Peyer's patch (tissue), 4 donors: ENCODE measurements around the gene CPA5. TPM values are rescaled to one million over a fixed set of nuclear protein-coding genes. Genes with fewer than 3 reads are reported as not detected.

Experiments
- DNase-seq, 3 donors: peaks; one replicate each; pipeline ENCODE4 v3.0.0-alpha.2; 2017 to 2019
- H3K27ac ChIP-seq, 4 donors: fragments of 200-600 bp; sonication (generic); one replicate each; pipeline ENCODE4 v1.5.1; 2016 to 2019
- H3K27me3 ChIP-seq, 2 donors: fragments of 200-600 bp; sonication (generic); one replicate each; pipeline ENCODE4 v1.5.1; 2019
- H3K36me3 ChIP-seq, 3 donors: fragments of 200-600 bp; sonication (generic); one replicate each; pipeline ENCODE4 v1.5.1; 2016 to 2019
- H3K4me1 ChIP-seq, 4 donors: fragments of 200-600 bp; sonication (generic); one replicate each; pipeline ENCODE4 v1.5.1; 2016 to 2019
- H3K4me3 ChIP-seq, 4 donors: fragments of 200-600 bp; sonication (generic); 1 replicate in 3 of 4; 2 replicates in 1 of 4; pipeline ENCODE4 v1.5.1; 2016 to 2019; ENCODE audit warnings: mild to moderate bottlenecking in 1 of 4
- H3K9me3 ChIP-seq, 4 donors: fragments of 200-600 bp; sonication (generic); one replicate each; pipeline ENCODE4 v1.5.1; 2016 to 2019; ENCODE audit warnings: mild to moderate bottlenecking in 1 of 4
- POLR2A ChIP-seq, 2 donors: fragments of 450-650 bp; IDR thresholded peaks; one replicate each; pipeline ENCODE4 v1.5.1; 2017; ENCODE audit warnings: antibody characterized with exemption in 2 of 2, mild to moderate bottlenecking in 2 of 2, moderate library complexity in 2 of 2
- total RNA-seq, 4 donors: library from RNA; depleted of rRNA; stranded (reverse); fragments of >200 nt; gene quantifications; one replicate each; pipeline ENCODE4 v1.1.0, GENCODE V29; 2016
- TF ChIP-seq, protein P1 (sequence below), 6 experiments: fragments of 450-650 bp in 4 of 6; fragments of 200-600 bp in 2 of 6; sonication (generic) in 1 of 6; IDR thresholded peaks; one replicate each; pipeline ENCODE4 v1.5.1; 2017 to 2019; ENCODE audit warnings: antibody characterized with exemption in 6 of 6, mild to moderate bottlenecking in 3 of 6, moderate library complexity in 1 of 6

CPA5 gene
- total RNA-seq, 4 donors from 2014 or later, result not detected

DNA sequence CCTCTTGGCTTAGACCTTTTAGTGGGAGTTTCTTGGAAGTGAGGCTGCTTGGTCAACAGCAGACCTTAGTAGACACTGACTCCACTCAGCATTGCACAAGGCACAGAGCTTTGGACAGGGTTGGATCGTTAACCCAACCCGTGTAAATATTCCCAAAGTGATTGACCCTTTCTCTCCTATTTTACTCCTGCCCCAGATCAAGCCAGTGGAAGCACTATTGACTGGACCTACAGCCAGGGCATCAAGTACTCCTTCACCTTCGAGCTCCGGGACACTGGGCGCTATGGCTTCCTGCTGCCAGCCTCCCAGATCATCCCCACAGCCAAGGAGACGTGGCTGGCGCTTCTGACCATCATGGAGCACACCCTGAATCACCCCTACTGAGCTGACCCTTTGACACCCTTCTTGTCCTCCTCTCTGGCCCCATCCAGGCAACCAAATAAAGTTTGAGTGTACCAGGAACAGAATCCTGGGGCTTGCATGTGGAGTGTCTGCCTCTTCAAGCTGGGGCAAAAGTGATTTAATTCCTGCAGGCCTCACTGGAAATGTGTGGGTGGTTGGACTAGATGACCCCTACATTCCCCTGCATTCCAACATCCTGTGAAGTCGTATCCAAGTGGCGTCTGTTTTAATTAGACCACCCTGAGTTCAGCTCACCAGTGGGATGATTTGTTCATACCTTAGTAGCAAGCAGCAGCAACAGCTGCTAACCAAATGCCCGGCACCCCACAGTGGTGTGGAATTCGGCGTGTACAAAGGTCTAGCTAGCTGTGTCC, 43.2 kb downstream of the CPA5 start:
- Histone ChIP-seq H3K4me3 (no peak overlapping the region), H3K27me3 (no peaks in the 10 kb centered on the region), H3K27ac (no peak overlapping the region), H3K9me3 (no peaks in the 10 kb centered on the region), H3K36me3 (no peaks in the 10 kb centered on the region), H3K4me1 (no peaks in the 10 kb centered on the region)
- DNase-seq, result no peak
- TF ChIP-seq, protein P1, sequence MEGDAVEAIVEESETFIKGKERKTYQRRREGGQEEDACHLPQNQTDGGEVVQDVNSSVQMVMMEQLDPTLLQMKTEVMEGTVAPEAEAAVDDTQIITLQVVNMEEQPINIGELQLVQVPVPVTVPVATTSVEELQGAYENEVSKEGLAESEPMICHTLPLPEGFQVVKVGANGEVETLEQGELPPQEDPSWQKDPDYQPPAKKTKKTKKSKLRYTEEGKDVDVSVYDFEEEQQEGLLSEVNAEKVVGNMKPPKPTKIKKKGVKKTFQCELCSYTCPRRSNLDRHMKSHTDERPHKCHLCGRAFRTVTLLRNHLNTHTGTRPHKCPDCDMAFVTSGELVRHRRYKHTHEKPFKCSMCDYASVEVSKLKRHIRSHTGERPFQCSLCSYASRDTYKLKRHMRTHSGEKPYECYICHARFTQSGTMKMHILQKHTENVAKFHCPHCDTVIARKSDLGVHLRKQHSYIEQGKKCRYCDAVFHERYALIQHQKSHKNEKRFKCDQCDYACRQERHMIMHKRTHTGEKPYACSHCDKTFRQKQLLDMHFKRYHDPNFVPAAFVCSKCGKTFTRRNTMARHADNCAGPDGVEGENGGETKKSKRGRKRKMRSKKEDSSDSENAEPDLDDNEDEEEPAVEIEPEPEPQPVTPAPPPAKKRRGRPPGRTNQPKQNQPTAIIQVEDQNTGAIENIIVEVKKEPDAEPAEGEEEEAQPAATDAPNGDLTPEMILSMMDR (IDR thresholded peaks at IDR 0.05), result no peak
- TF ChIP-seq POLR2A (IDR thresholded peaks at IDR 0.05), result no peak

DNA sequence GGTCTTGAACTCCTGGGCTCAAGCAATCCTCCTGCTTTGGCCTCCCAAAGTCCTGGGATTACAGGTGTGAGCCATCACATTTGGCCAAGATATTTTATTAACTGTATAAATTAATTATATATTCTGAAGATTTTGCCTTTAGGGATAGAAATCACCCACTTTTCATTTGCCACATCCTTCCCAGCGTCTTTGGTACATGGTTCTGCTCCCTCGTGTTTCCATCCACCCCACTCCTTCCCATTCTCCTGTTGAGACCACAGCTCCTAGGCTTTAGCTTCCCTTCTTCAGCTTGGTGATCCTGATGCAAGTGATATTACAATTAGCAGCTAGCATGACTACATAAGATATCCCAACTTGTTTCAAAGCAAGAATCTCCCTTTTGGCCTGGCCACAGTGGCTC, 44.1 kb downstream of the CPA5 start:
- no peak for DNase-seq
- no peaks in the 10 kb centered on the region for H3K4me1 ChIP-seq
- H3K36me3 ChIP-seq, result no peaks in the 10 kb centered on the region
- H3K27me3 ChIP-seq, result no peaks in the 10 kb centered on the region
- TF ChIP-seq, protein P1 (IDR thresholded peaks at IDR 0.05), result no peak
- no peak overlapping the region for H3K27ac ChIP-seq
- no peaks in the 10 kb centered on the region for H3K9me3 ChIP-seq
- H3K4me3 ChIP-seq, result no peak overlapping the region

DNA sequence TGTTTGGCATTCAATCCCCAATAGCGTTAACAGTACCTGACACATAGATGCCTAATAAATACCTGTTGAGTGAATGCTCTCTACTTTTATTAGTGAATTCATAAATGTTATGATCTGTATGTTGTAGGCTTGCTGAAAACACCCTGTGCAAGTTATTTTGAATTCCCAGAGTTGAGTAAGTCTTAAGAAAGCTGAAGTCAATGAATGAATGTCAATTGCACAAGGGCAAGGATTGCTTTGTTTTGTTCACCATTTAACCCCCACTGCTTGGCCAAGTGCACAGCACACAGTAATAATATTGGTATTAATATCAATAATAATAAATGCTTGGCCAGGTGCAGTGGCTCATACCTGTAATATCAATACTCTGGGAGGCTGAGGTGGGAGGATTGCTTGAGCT, 45.9 kb downstream of the CPA5 start:
- no peak overlapping the region for H3K27ac ChIP-seq
- H3K4me1 ChIP-seq, result no peaks in the 10 kb centered on the region
- H3K36me3 ChIP-seq, result no peaks in the 10 kb centered on the region
- H3K27me3 ChIP-seq, result no peaks in the 10 kb centered on the region
- TF ChIP-seq POLR2A (IDR thresholded peaks at IDR 0.05), result no peak
- TF ChIP-seq, protein P1 (IDR thresholded peaks at IDR 0.05), result no peak
- no peaks in the 10 kb centered on the region for H3K9me3 ChIP-seq
- DNase-seq, result no peak
- no peak overlapping the region for H3K4me3 ChIP-seq

DNA sequence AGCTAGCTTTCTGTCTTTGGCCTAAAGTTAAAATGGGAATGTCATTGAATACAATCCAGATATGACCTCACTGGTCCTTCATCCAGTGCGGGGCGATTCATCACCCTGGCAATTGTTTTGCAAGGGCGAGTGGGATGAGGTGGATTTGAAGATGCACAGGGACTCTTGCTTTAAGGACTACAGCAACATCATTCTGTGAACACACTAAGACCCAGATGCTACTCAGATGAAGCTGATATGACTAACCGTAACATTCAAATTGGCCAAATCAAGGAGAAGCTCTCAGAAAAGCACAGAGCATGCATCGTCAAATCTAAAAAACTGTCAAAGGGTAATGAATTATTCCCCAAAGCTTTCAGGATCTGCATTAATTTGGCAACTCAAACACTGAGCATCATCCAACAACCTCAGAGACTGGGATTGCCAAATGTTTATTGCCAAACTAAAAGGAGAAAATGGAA, 48.5 kb downstream of the CPA5 start:
- Histone ChIP-seq H3K27me3 (no peaks in the 10 kb centered on the region), H3K27ac (peak overlapping the region in 1 of 4 donors; percentile 54), H3K36me3 (no peaks in the 10 kb centered on the region), H3K9me3 (no peaks in the 10 kb centered on the region), H3K4me1 (no peaks in the 10 kb centered on the region), H3K4me3 (no peak overlapping the region)
- no peak for DNase-seq
- TF ChIP-seq, protein P1 (IDR thresholded peaks at IDR 0.05), result no peak
- no peak for TF ChIP-seq POLR2A (IDR thresholded peaks at IDR 0.05)

DNA sequence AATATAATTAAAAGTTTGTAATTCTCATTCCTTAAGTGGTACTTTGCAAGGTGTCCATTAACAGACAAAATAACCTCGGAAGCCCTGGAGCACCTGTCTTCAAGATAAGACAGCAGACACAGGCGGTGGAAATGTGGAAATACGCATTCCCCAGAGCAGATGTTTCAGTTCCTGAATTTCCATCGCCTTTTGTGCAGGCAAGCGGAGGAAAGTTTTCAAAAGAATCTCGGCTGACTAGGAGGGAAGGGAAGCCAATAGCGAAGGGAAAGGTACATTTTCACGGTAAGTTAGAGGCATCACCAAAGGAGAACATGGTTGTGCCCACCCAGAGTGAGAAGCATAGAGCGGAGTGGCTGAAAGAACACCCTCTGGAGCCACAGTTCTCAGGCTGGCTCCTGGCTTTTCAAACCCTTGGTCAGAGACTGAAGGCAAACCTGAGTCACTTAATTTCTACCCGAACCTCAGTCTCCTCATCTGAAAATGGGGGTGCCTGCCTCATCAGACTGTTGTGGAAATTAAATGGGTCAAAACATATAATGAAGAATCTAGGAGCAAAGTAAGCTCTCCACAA, 49.3 kb downstream of the CPA5 start:
- Histone ChIP-seq H3K4me1 (no peaks in the 10 kb centered on the region), H3K4me3 (no peak overlapping the region), H3K9me3 (no peaks in the 10 kb centered on the region), H3K27ac (no peak overlapping the region), H3K27me3 (no peaks in the 10 kb centered on the region), H3K36me3 (no peaks in the 10 kb centered on the region)
- no peak for TF ChIP-seq POLR2A (IDR thresholded peaks at IDR 0.05)
- TF ChIP-seq, protein P1 (IDR thresholded peaks at IDR 0.05), result no peak
- no peak for DNase-seq
